ENCODE results near the gene PLEKHA5. TPM values are rescaled to one million over a fixed set of nuclear protein-coding genes. Genes with fewer than 3 reads are reported as not detected.

The PLEKHA5 gene
- total and polyA plus RNA-seq, 2 of the 4 experiments (the other 2 are of a cell fraction), result 5.3 to 12.2 TPM

- Histone ChIP-seq H3K23ac (ENCODE audit: low read depth, low read length) (no peak overlapping the region), H2AFZ (replicated peaks; ENCODE audit: low read length, poor library complexity) (no peak overlapping the region), H3K36me3 (ENCODE audit: control insufficient read depth, insufficient read depth, low read length) (no peaks in the 10 kb centered on the region), H2BK120ac (ENCODE audit: low read depth, low read length) (no peak overlapping the region), H3K27ac (ENCODE audit: insufficient read depth, low read length) (no peak overlapping the region), H2BK15ac (ENCODE audit: low read depth, low read length) (no peak overlapping the region), H2BK20ac (ENCODE audit: low read depth, low read length) (no peak overlapping the region), H2BK5ac (ENCODE audit: low read depth, low read length, poor library complexity, severe bottlenecking) (no peak overlapping the region), H2AK5ac (ENCODE audit: low read depth, low read length) (no peak overlapping the region), H3K18ac (ENCODE audit: low read depth, low read length) (no peak overlapping the region), H3K4me2 (ENCODE audit: low read depth, low read length) (no peak overlapping the region), H3K4me3 (ENCODE audit: insufficient read depth, low read depth, low read length) (no peak overlapping the region), H3K56ac (ENCODE audit: extremely low read depth, insufficient read depth, low read length) (no peak overlapping the region), H3K9me3 (ENCODE audit: control insufficient read depth, insufficient read depth, low read length) (no peaks in the 10 kb centered on the region), H3K14ac (replicated peaks; ENCODE audit: low read depth, low read length) (no peak overlapping the region), H4K91ac (ENCODE audit: insufficient read depth, low read depth, low read length) (no peak overlapping the region), H4K8ac (ENCODE audit: low read depth in 2 of 2, low read length in 2 of 2) (no peak overlapping the region), H3K79me1 (ENCODE audit: low read depth in 1 of 2, low read length in 2 of 2) (no peaks in the 10 kb centered on the region), H3K27me3 (ENCODE audit: control insufficient read depth, insufficient read depth, low read length) (no peaks in the 10 kb centered on the region), H4K20me1 (ENCODE audit: insufficient read depth, low read length) (no peaks in the 10 kb centered on the region), H3K9ac (ENCODE audit: low read depth, low read length) (no peak overlapping the region), H3K9me1 (ENCODE audit: insufficient read depth, low read length) (0 out of 2 replicates have a peak, but pooled peaks cover 3% of the 10 kb centered on the region), H4K5ac (ENCODE audit: low read depth, low read length) (no peak overlapping the region), H2AK9ac (replicated peaks; ENCODE audit: low read depth, low read length, poor library complexity) (no peak overlapping the region), H3K4me1 (ENCODE audit: control insufficient read depth, insufficient read depth, low read length) (0 out of 2 replicates have a peak, but pooled peaks cover 3% of the 10 kb centered on the region), H3K4ac (ENCODE audit: low read depth, low read length) (no peak overlapping the region)
- POLR2A ChIA-PET (ENCODE audit: unreplicated experiment), result no interaction called here
- no TSS peak for BruUV-seq (replicated peaks)
- WGBS, 2 experiments (ENCODE audit: extremely low coverage in 2 of 2, insufficient read length in 1 of 2), result no CpG with 5 or more reads among the region's 6 CpGs
- ATAC-seq (ENCODE audit: low read depth) (peak; percentile 46; the same call in 1 of the 2 replicates), DNase-seq (no peak)
- TF ChIP-seq MAZ (IDR thresholded peaks at IDR 0.05; ENCODE audit: borderline replicate concordance, low read depth, low read length) (no peak), POLR2A (IDR thresholded peaks at IDR 0.05; ENCODE audit: low read depth, low read length) (no peak)
- intact Hi-C loops (cut with micrococcal nuclease), result no loop called here
- CTCF ChIA-PET, result no interaction called here
- in situ Hi-C loops (cut with MboI; ENCODE audit: low sequenced_read_pairs), result no loop called here
- dilution Hi-C loops (cut with HindIII; ENCODE audit: low sequenced_read_pairs, unreplicated experiment), result no loop called here
Observed at GRCh38 chr12:19410211-19410610, 280.7 kb downstream of the PLEKHA5 start.

Data from IMR-90 (cell line).